PFSK-1 (cell line): ENCODE results near the gene NFATC3. TPM values are rescaled to one million over a fixed set of nuclear protein-coding genes. Genes with fewer than 3 reads are reported as not detected.

Experiments used
- FOXP2 ChIP-seq: optimal IDR thresholded peaks from 2 replicates; pipeline ENCODE3; 2011; ENCODE audit warnings: borderline replicate concordance, control low read depth, inconsistent platforms; ENCODE audit not compliant: insufficient read depth; ENCODE audit errors: extremely low read length, extremely low read depth
- POLR2AphosphoS5 ChIP-seq: IDR thresholded peaks from 2 replicates; pipeline ENCODE4 v1.6.1; 2012; ENCODE audit warnings: low read depth, mild to moderate bottlenecking, control low read depth, low read length, moderate library complexity
- SIN3A ChIP-seq: IDR thresholded peaks from 2 replicates; pipeline ENCODE4 v1.6.1; 2012; ENCODE audit warnings: mild to moderate bottlenecking, low read length, moderate library complexity, borderline replicate concordance; ENCODE audit not compliant: insufficient read depth
- TAF1 ChIP-seq: IDR thresholded peaks from 2 replicates; pipeline ENCODE4 v1.6.1; 2012; ENCODE audit warnings: low read length, control low read depth, borderline replicate concordance; ENCODE audit not compliant: insufficient read depth
- polyA plus RNA-seq: library from polyadenylated mRNA; unstranded; fragments of >200 nt; gene quantifications from one replicate; pipeline ENCODE4 v1.2.1, GENCODE V29; 2012; ENCODE audit warnings: low read depth, missing spikeins; ENCODE audit not compliant: insufficient read length
- TF ChIP-seq, protein P1 (sequence below), 2 experiments: IDR thresholded peaks; 2 replicates each; pipeline versions ENCODE4 v1.6.1 to v1.8.0; 2011 to 2012; ENCODE audit warnings: low read depth in 2 of 2, low read length in 2 of 2, control low read depth in 1 of 2, inconsistent platforms in 1 of 2, mild to moderate bottlenecking in 1 of 2, moderate library complexity in 1 of 2; ENCODE audit not compliant: insufficient read depth in 1 of 2

NFATC3 gene
- polyA plus RNA-seq = 6.0 TPM

DNA sequence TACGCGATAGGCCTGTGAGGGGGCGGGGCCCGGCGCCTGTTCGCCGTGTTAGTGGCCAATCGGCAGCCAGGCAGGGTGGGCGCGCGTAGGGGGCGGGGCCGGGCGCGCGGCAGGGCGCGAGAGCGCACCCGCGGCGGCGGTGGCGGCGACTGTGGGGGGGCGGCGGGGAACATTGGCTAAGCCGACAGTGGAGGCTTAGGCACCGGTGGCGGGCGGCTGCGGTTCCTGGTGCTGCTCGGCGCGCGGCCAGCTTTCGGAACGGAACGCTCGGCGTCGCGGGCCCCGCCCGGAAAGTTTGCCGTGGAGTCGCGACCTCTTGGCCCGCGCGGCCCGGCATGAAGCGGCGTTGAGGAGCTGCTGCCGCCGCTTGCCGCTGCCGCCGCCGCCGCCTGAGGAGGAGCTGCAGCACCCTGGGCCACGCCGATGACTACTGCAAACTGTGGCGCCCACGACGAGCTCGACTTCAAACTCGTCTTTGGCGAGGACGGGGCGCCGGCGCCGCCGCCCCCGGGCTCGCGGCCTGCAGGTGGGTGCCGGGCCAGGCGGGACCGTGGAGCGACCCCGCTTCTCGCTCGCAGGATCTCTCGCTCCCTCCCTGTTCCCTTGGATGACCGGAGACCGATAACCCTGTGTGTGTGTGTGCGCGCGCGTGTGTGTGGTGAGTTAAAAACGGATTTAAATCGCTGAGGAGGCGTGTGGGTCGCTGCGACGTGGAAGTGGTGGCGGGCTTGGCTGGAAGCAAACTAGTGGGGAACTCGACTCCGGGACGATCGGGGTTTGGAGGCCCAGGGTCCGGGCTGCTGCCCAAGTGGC lies at the start of gene NFATC3:
Gene NFATC3, plus strand, starts transcription at position 112 of the 813 bp plus-strand sequence. Its CDS starts 312 bp downstream, at position 424.
- TF ChIP-seq, protein P1, sequence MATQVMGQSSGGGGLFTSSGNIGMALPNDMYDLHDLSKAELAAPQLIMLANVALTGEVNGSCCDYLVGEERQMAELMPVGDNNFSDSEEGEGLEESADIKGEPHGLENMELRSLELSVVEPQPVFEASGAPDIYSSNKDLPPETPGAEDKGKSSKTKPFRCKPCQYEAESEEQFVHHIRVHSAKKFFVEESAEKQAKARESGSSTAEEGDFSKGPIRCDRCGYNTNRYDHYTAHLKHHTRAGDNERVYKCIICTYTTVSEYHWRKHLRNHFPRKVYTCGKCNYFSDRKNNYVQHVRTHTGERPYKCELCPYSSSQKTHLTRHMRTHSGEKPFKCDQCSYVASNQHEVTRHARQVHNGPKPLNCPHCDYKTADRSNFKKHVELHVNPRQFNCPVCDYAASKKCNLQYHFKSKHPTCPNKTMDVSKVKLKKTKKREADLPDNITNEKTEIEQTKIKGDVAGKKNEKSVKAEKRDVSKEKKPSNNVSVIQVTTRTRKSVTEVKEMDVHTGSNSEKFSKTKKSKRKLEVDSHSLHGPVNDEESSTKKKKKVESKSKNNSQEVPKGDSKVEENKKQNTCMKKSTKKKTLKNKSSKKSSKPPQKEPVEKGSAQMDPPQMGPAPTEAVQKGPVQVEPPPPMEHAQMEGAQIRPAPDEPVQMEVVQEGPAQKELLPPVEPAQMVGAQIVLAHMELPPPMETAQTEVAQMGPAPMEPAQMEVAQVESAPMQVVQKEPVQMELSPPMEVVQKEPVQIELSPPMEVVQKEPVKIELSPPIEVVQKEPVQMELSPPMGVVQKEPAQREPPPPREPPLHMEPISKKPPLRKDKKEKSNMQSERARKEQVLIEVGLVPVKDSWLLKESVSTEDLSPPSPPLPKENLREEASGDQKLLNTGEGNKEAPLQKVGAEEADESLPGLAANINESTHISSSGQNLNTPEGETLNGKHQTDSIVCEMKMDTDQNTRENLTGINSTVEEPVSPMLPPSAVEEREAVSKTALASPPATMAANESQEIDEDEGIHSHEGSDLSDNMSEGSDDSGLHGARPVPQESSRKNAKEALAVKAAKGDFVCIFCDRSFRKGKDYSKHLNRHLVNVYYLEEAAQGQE (IDR thresholded peaks at IDR 0.05; ENCODE audit: insufficient read depth in 1 of 2, low read depth in 2 of 2, low read length in 2 of 2) = no peak
- TF ChIP-seq TAF1 (peak; percentile 72; the same call in 1 of the 2 replicates), POLR2AphosphoS5 (no peak; the same call in 1 of the 2 replicates), FOXP2 (no peak), SIN3A (no peak)

DNA sequence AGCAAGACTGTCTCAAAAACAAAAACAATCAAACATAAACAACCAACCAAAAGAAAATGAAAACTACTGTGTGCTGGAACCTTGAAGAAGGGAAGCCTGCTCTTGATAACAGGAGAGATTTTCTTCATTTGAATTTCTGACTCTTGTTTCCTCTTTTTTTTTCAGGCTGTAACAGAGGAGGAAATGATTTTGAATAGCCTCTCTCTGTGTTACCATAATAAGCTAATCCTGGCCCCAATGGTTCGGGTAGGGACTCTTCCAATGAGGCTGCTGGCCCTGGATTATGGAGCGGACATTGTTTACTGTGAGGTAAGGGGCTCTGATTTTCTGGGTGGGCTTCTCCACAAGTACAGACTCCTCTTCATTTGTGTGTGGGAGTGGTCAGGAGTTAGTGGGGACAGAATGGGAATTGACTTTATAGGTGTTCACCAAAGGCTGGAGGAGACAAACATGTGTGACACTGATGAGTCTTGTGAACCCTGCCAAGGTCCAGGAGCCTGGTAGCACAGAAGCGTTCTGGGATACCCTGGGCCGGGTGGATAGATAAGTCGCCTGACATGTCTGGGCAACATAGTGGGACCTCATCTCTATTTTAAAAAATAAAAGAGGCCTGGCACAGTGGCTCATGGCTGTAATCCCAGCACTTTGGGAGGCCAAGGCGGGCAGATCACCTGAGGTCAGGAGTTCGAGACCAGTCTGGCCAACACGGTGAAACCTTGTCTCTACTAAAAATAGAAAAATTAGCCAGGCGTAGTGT lies 47.2 kb upstream of the NFATC3 start:
- TF ChIP-seq SIN3A (no peak), TAF1 (no peak), POLR2AphosphoS5 (no peak)
- TF ChIP-seq, protein P1 (IDR thresholded peaks at IDR 0.05; ENCODE audit: insufficient read depth in 1 of 2, low read depth in 2 of 2, low read length in 2 of 2) = no peak

DNA sequence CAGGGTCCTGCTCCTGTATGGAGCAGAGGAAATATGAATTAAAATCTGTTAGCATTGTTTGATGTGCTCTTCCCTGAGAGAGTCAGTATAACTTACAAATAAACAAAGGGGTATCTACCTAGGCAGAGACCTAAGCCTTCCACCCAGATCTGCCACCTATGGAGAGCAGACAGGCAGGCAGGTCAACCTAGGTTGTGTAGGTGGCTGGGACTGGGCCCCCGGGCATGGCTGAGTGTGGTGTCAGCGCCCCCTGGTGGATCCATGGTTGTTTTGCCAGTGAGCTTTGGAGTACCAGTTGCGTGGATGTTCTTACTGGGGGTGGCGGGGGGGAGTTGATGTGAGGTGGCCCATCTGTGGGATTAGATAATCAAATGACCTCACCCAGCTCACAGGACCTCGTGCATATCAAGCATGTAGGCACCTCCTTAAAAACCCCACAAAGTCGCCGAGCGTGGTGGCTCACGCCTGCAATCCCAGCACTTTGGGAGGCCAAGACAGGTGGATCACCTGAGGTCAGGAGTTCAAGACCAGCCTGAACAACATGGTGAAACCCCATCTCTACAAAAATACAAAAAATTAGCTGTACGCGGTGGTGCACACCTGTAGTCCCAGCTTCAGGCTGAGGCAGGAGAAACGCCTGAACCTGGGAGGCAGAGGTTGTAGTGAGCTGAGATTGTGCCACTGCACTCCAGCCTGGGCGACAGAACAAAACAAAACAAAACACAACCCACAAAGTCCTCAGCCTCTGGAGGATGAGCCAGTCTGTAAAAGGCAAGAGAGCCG lies 44.5 kb upstream of the NFATC3 start:
- TF ChIP-seq, protein P1 (IDR thresholded peaks at IDR 0.05; ENCODE audit: insufficient read depth in 1 of 2, low read depth in 2 of 2, low read length in 2 of 2) = no peak
- TF ChIP-seq TAF1 = no peak
- TF ChIP-seq FOXP2 = no peak
- no peak for TF ChIP-seq POLR2AphosphoS5
- TF ChIP-seq SIN3A = no peak

DNA sequence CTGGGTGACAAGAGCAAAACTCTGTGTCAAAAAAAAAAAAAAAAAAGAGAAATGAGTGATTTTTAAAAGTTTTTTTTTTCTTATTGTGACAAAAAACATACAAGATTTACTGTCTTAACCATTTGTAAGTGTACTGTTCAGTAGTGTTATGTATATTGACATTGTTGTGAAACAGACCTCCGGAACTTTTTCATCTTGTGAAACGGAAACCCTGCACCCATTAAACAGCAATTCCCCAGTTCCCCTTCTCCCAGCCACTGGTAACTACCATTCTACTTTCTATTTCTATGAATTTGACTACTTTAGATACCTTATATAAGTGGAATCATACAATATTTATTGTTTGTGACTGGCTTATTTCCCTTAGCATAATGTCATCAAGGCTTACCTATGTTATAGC lies 43.4 kb upstream of the NFATC3 start:
- TF ChIP-seq SIN3A = no peak
- no peak for TF ChIP-seq TAF1
- TF ChIP-seq FOXP2 = no peak
- TF ChIP-seq, protein P1 (IDR thresholded peaks at IDR 0.05; ENCODE audit: insufficient read depth in 1 of 2, low read depth in 2 of 2, low read length in 2 of 2) = no peak
- TF ChIP-seq POLR2AphosphoS5 = no peak
